Muscle layer of duodenum (tissue), 2 donors: ENCODE measurements around the gene ERF.

Experiments used
- H3K27ac ChIP-seq: one replicate; pipeline ENCODE4 v1.7.0; 2013; ENCODE audit warnings: mild to moderate bottlenecking, low read length
- H3K27me3 ChIP-seq: one replicate; pipeline ENCODE4 v1.7.0; 2013; ENCODE audit warnings: low read depth, mild to moderate bottlenecking, control low read depth, low read length
- H3K36me3 ChIP-seq, 2 donors: one replicate each; pipeline ENCODE4 v1.7.0; 2013; ENCODE audit warnings: low read length in 2 of 2, control low read depth in 1 of 2, mild to moderate bottlenecking in 1 of 2; ENCODE audit not compliant: insufficient read depth in 2 of 2, control insufficient read depth in 1 of 2
- H3K4me1 ChIP-seq, 2 donors: one replicate each; pipeline ENCODE4 v1.7.0; 2013; ENCODE audit warnings: low read length in 2 of 2, mild to moderate bottlenecking in 2 of 2, control low read depth in 1 of 2, moderate library complexity in 1 of 2; ENCODE audit not compliant: insufficient read depth in 2 of 2, control insufficient read depth in 1 of 2
- H3K4me3 ChIP-seq, 2 donors: one replicate each; pipeline ENCODE4 v1.7.0; 2013; ENCODE audit warnings: low read length in 2 of 2, low read depth in 1 of 2, mild to moderate bottlenecking in 1 of 2
- H3K9me3 ChIP-seq, 2 donors: one replicate each; pipeline ENCODE4 v1.7.0; 2013; ENCODE audit warnings: low read length in 2 of 2, control low read depth in 1 of 2, mild to moderate bottlenecking in 1 of 2; ENCODE audit not compliant: control insufficient read depth in 1 of 2
- donor health status: healthy.

Gene ERF

GRCh38 chr19:42272989-42273406 is 18.1 kb upstream of the ERF start:
- peaks cover 6 to 46% of the 10 kb centered on the region in 2 donors for H3K36me3 ChIP-seq
- no peak overlapping the region for H3K4me3 ChIP-seq
- no peak overlapping the region for H3K27ac ChIP-seq
- peaks cover 19 to 53% of the 10 kb centered on the region in 2 donors for H3K4me1 ChIP-seq
- H3K27me3 ChIP-seq = no peaks in the 10 kb centered on the region
- H3K9me3 ChIP-seq = no peaks in the 10 kb centered on the region

GRCh38 chr19:42272535-42272897 is 17.6 kb upstream of the ERF start:
- Histone ChIP-seq H3K27ac (no peak overlapping the region), H3K27me3 (no peaks in the 10 kb centered on the region), H3K4me3 (no peak overlapping the region), H3K36me3 (peaks cover 6 to 46% of the 10 kb centered on the region in 2 donors), H3K9me3 (no peaks in the 10 kb centered on the region), H3K4me1 (peaks cover 14 to 51% of the 10 kb centered on the region in 2 donors)

GRCh38 chr19:42271861-42272534 is 17.1 kb upstream of the ERF start:
- peaks cover 10 to 51% of the 10 kb centered on the region in 2 donors for H3K4me1 ChIP-seq
- peaks cover 6 to 46% of the 10 kb centered on the region in 2 donors for H3K36me3 ChIP-seq
- no peaks in the 10 kb centered on the region for H3K27me3 ChIP-seq
- H3K9me3 ChIP-seq = no peaks in the 10 kb centered on the region
- no peak overlapping the region for H3K27ac ChIP-seq
- H3K4me3 ChIP-seq = no peak overlapping the region

GRCh38 chr19:42271045-42271419 is 16.1 kb upstream of the ERF start:
- H3K4me1 ChIP-seq = peaks cover 10 to 42% of the 10 kb centered on the region in 2 donors
- no peaks in the 10 kb centered on the region for H3K9me3 ChIP-seq

GRCh38 chr19:42270346-42271044 is 15.6 kb upstream of the ERF start:
- no peaks in the 10 kb centered on the region for H3K27me3 ChIP-seq
- H3K36me3 ChIP-seq = peaks cover 6 to 46% of the 10 kb centered on the region in 2 donors
- H3K4me3 ChIP-seq = peak overlapping the region; percentile 73 to 81
- H3K27ac ChIP-seq = peak overlapping the region; percentile 98
- H3K9me3 ChIP-seq = no peaks in the 10 kb centered on the region
- H3K4me1 ChIP-seq = peaks cover 10 to 38% of the 10 kb centered on the region in 2 donors

More at GRCh38 chr19:42271045-42271419, 16.1 kb upstream of the ERF start:
- Histone ChIP-seq H3K27ac (peak overlapping the region; percentile 98), H3K4me3 (peak overlapping the region; percentile 73 to 81), H3K36me3 (peaks cover 6 to 46% of the 10 kb centered on the region in 2 donors), H3K27me3 (no peaks in the 10 kb centered on the region)

- Histone ChIP-seq H3K27ac (peak overlapping the region; percentile 98), H3K4me1 (peaks cover 10 to 35% of the 10 kb centered on the region in 2 donors), H3K9me3 (no peaks in the 10 kb centered on the region), H3K4me3 (peak overlapping the region; percentile 73 to 81), H3K36me3 (peaks cover 0 to 46% of the 10 kb centered on the region in 2 donors), H3K27me3 (no peaks in the 10 kb centered on the region)
Observed at GRCh38 chr19:42269478-42270345, 14.8 kb upstream of the ERF start.

- Histone ChIP-seq H3K9me3 (no peaks in the 10 kb centered on the region), H3K36me3 (peaks cover 0 to 38% of the 10 kb centered on the region in 2 donors)
Observed at GRCh38 chr19:42268704-42269477, 14.0 kb upstream of the ERF start, which contains the start of gene CIC. TSS of gene CIC (plus strand) at chr19:42269252. CDS start at chr19:42271784, 2,532 bp downstream.

GRCh38 chr19:42268142-42268703 is 13.3 kb upstream of the ERF start:
- peaks cover 10 to 29% of the 10 kb centered on the region in 2 donors for H3K4me1 ChIP-seq
- peak overlapping the region; percentile 72 to 75 for H3K4me3 ChIP-seq
- H3K9me3 ChIP-seq = no peaks in the 10 kb centered on the region
- H3K27ac ChIP-seq = peak overlapping the region; percentile 94
- peaks cover 0 to 31% of the 10 kb centered on the region in 2 donors for H3K36me3 ChIP-seq
- no peaks in the 10 kb centered on the region for H3K27me3 ChIP-seq

More at GRCh38 chr19:42268704-42269477, 14.0 kb upstream of the ERF start, which contains the start of gene CIC:
- H3K27me3 ChIP-seq = no peaks in the 10 kb centered on the region
- H3K27ac ChIP-seq = peak within 1 kb of the TSS; percentile 98
- H3K4me3 ChIP-seq = peak within 1 kb of the TSS; percentile 73 to 81
- H3K4me1 ChIP-seq = peaks cover 10 to 29% of the 10 kb centered on the region in 2 donors

GRCh38 chr19:42267644-42268141 is 12.8 kb upstream of the ERF start:
- Histone ChIP-seq H3K9me3 (no peaks in the 10 kb centered on the region), H3K4me3 (peak overlapping the region; percentile 72 to 75), H3K27ac (peak overlapping the region; percentile 94), H3K4me1 (peaks cover 10 to 29% of the 10 kb centered on the region in 2 donors), H3K36me3 (peaks cover 0 to 26% of the 10 kb centered on the region in 2 donors), H3K27me3 (no peaks in the 10 kb centered on the region)
